Measurements from ENCODE around the gene ACKR3. TPM values are rescaled to one million over a fixed set of nuclear protein-coding genes. Genes with fewer than 3 reads are reported as not detected.

The ACKR3 gene
- total and polyA plus RNA-seq, 10 of the 15 experiments (the other 5 are each of a cell fraction or from before 2014, with no cell fraction given) = 3.0 to 154 (median 6.4) TPM

DNA sequence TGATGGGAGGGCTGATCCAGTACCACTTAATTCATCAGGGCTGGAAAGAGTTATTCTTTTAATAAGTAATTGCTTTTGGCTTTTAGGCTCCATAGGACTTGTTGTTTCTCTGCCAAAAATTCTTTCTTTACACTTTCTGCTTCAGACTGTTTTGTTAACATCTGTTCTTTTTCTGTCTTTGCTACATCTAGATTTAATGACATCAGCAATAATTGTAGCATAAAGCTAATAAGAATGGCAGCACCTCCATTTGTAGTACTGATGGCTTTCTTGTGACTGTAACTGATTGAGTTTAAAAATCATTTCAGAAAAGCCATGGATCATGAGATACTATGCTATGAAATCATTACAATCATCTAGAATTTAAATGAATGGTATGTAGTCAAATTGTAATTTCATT is 46.4 kb upstream of the ACKR3 start (continued):
- no peak for TF ChIP-seq PBX3 (IDR thresholded peaks at IDR 0.05; ENCODE audit: insufficient replicate concordance, low read depth, low read length)
- no peak for TF ChIP-seq NR2C2 (IDR thresholded peaks at IDR 0.05; ENCODE audit: borderline replicate concordance, control insufficient read depth, insufficient read length, low read depth)
- TF ChIP-seq, protein P1, sequence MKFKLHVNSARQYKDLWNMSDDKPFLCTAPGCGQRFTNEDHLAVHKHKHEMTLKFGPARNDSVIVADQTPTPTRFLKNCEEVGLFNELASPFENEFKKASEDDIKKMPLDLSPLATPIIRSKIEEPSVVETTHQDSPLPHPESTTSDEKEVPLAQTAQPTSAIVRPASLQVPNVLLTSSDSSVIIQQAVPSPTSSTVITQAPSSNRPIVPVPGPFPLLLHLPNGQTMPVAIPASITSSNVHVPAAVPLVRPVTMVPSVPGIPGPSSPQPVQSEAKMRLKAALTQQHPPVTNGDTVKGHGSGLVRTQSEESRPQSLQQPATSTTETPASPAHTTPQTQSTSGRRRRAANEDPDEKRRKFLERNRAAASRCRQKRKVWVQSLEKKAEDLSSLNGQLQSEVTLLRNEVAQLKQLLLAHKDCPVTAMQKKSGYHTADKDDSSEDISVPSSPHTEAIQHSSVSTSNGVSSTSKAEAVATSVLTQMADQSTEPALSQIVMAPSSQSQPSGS (IDR thresholded peaks at IDR 0.05; ENCODE audit: low read length) = no peak
- TF ChIP-seq DPF2 (IDR thresholded peaks at IDR 0.05) = no peak
- no peak for TF ChIP-seq TCF3 (IDR thresholded peaks at IDR 0.05; ENCODE audit: borderline replicate concordance, insufficient read depth, low read depth, low read length)
- no peak for TF ChIP-seq NKRF (conservative IDR thresholded peaks at IDR 0.05)
- no peak for TF ChIP-seq RUNX3 (IDR thresholded peaks at IDR 0.05; ENCODE audit: low read length)

DNA sequence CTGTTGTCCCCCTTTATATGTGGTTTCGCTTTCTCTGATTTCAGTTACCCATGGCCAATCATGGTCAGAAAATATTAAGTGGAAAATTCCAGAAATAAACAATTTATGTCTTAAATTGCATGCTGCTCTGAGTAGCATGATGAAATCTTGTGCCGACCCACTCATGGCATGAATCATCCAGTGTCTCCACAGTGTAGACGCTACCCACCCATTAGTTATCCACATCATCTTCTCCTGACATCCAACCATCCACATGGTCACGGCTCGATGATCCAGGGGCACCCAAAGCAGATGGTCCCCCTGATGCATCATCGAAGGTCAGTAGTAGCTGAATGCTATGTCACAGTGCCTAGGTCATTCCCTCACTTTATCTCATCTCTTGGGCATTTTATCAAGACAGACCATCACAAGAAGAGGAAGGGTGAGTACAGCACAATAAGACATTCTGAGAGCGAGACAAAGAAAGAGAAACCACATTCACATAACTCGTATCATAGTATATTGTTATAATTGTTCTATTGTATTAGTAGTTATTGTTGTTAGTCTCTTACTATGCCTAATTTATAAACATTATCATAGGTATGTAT is 44.1 kb upstream of the ACKR3 start:
- no peaks in the 10 kb centered on the region for H3K4me1 ChIP-seq (ENCODE audit: control insufficient read depth, insufficient read depth, low read length)
- ChIA-PET SMC1A (ENCODE audit: uncharacterized antibody, unreplicated experiment) (no interaction called here), CTCF (no interaction called here), RAD21 (ENCODE audit: unreplicated experiment) (no interaction called here), POLR2A (no interaction called here)
- H3K4me2 ChIP-seq (ENCODE audit: control insufficient read depth, insufficient read depth) = no peak overlapping the region
- intact Hi-C loops (cut with micrococcal nuclease; ENCODE audit: unreplicated experiment) = no loop called here
- no peaks in the 10 kb centered on the region for H3K79me2 ChIP-seq (ENCODE audit: control insufficient read depth, insufficient read depth, low read length)
- in situ Hi-C loops (cut with MboI) = no loop called here
- 35% methylated on average over 8 of the region's 8 CpGs for WGBS (ENCODE audit: insufficient coverage, insufficient replicate concordance, low lambda C conversion rate, missing lambda C conversion rate)
- ATAC-seq (no peak), DNase-seq (ENCODE audit: low read depth, low spot score) (no peak), FAIRE-seq (no peak)
- no peaks in the 10 kb centered on the region for H3K9me3 ChIP-seq (replicated peaks; ENCODE audit: control insufficient read depth, insufficient read depth, low read length)
- H3K36me3 ChIP-seq (ENCODE audit: control insufficient read depth in 2 of 2, insufficient read depth in 2 of 2, low read length in 1 of 2) = no peaks in the 10 kb centered on the region
- H3K4me3 ChIP-seq = no peak overlapping the region
- no TSS peak for BruUV-seq (replicated peaks)
- H3K9ac ChIP-seq (ENCODE audit: control insufficient read depth, insufficient read depth, low read length) = no peak overlapping the region
- no peaks in the 10 kb centered on the region for H4K20me1 ChIP-seq (ENCODE audit: control insufficient read depth, insufficient read depth)
- no peak overlapping the region for H3K27ac ChIP-seq (ENCODE audit: control insufficient read depth, insufficient read depth)
- H2AFZ ChIP-seq (ENCODE audit: control insufficient read depth, low read depth, low read length) = no peak overlapping the region
- H3K27me3 ChIP-seq (replicated peaks in 1 of 2; ENCODE audit: control insufficient read depth in 2 of 2, insufficient read depth in 2 of 2, low read length in 1 of 2) = no peaks in the 10 kb centered on the region
- TF ChIP-seq SMAD1 (IDR thresholded peaks at IDR 0.05; ENCODE audit: low read depth, partially characterized antibody) (no peak), RCOR1 (conservative IDR thresholded peaks at IDR 0.05; ENCODE audit: low read depth, low read length) (no peak), ETV6 (conservative IDR thresholded peaks at IDR 0.05 in 1 of 2, IDR thresholded peaks at IDR 0.05 in 1 of 2; ENCODE audit: borderline replicate concordance in 1 of 2, low read depth in 1 of 2) (no peak), RBBP5 (conservative IDR thresholded peaks at IDR 0.05) (no peak), SREBF2 (IDR thresholded peaks at IDR 0.05; ENCODE audit: low read length) (no peak), TCF3 (IDR thresholded peaks at IDR 0.05; ENCODE audit: borderline replicate concordance, insufficient read depth, low read depth, low read length) (no peak), RUNX3 (IDR thresholded peaks at IDR 0.05; ENCODE audit: low read length) (no peak), SPI1 (IDR thresholded peaks at IDR 0.05; ENCODE audit: borderline replicate concordance, insufficient read depth, low read depth, low read length) (no peak), NFIC (IDR thresholded peaks at IDR 0.05; ENCODE audit: low read depth, low read length) (no peak), CREM (IDR thresholded peaks at IDR 0.05; ENCODE audit: low read depth) (no peak), IKZF1 (conservative IDR thresholded peaks at IDR 0.05) (no peak), GATAD2B (conservative IDR thresholded peaks at IDR 0.05; ENCODE audit: low read depth) (no peak)
